Keratinocyte (primary cell): ENCODE measurements around the gene SURF2. TPM values are rescaled to one million over a fixed set of nuclear protein-coding genes. Genes with fewer than 3 reads are reported as not detected.
A peak's percentile ranks its signal among the peaks of the same experiment; 100 is the strongest.

ENCODE experiments used
- DNase-seq: peaks from one replicate; pipeline ENCODE4 v3.0.0-alpha.2; 2011; ENCODE audit warnings: low read depth, missing footprints, low spot score
- FAIRE-seq: peaks from 2 replicates; lab custom pipeline; 2011; peaks lifted over from hg19 to GRCh38; lab: Jason Lieb, UNC
- H2AFZ ChIP-seq: 2 replicates; pipeline ENCODE4 v1.6.0; 2012; ENCODE audit warnings: low read length, control low read depth, inconsistent platforms; ENCODE audit not compliant: control insufficient read depth
- H3K27ac ChIP-seq: 2 replicates; pipeline ENCODE4 v1.5.1; 2011; ENCODE audit warnings: low read length; ENCODE audit not compliant: control insufficient read depth, insufficient read depth
- H3K27me3 ChIP-seq: 3 replicates; pipeline ENCODE4 v1.6.0; 2011; ENCODE audit warnings: low read length; ENCODE audit not compliant: control insufficient read depth, insufficient read depth; ENCODE audit errors: extremely low read depth
- H3K36me3 ChIP-seq, 2 experiments: 2 replicates in 1 of 2; 3 replicates in 1 of 2; pipeline ENCODE4 v1.5.1; 2011; ENCODE audit warnings: low read length in 2 of 2, mild to moderate bottlenecking in 1 of 2; ENCODE audit not compliant: control insufficient read depth in 2 of 2, insufficient read depth in 2 of 2; ENCODE audit errors: extremely low read depth in 1 of 2
- H3K4me1 ChIP-seq: 3 replicates; pipeline ENCODE4 v1.5.1; 2011; ENCODE audit warnings: low read length; ENCODE audit not compliant: control insufficient read depth, insufficient read depth; ENCODE audit errors: extremely low read depth
- H3K4me2 ChIP-seq: 3 replicates; pipeline ENCODE4 v1.6.0; 2011; ENCODE audit warnings: low read depth, low read length; ENCODE audit not compliant: control insufficient read depth, insufficient read depth; ENCODE audit errors: extremely low read depth
- H3K4me3 ChIP-seq, 3 experiments: fragments of 200-600 bp in 1 of 3; sonication (generic) in 1 of 3; 2 replicates in 2 of 3; 3 replicates in 1 of 3; pipeline ENCODE4 v1.5.1; 2011 to 2016; ENCODE audit warnings: low read length in 3 of 3, mild to moderate bottlenecking in 3 of 3, control low read depth in 2 of 3, inconsistent platforms in 1 of 3, low read depth in 1 of 3, mixed read lengths in 1 of 3, mixed run types in 1 of 3, moderate library complexity in 1 of 3; ENCODE audit not compliant: control insufficient read depth in 2 of 3, insufficient read depth in 2 of 3; ENCODE audit errors: extremely low read depth in 1 of 3
- H3K79me2 ChIP-seq: 2 replicates; pipeline ENCODE4 v1.6.0; 2012; ENCODE audit warnings: low read length; ENCODE audit not compliant: control insufficient read depth, insufficient read depth
- H3K9ac ChIP-seq: 3 replicates; pipeline ENCODE4 v1.6.0; 2011; ENCODE audit warnings: low read length; ENCODE audit not compliant: control insufficient read depth, insufficient read depth; ENCODE audit errors: extremely low read depth
- H3K9me1 ChIP-seq: 3 replicates; pipeline ENCODE4 v1.6.0; 2011; ENCODE audit warnings: low read length; ENCODE audit not compliant: control insufficient read depth, insufficient read depth; ENCODE audit errors: extremely low read depth
- H3K9me3 ChIP-seq: 2 replicates; pipeline ENCODE4 v1.5.1; 2012; ENCODE audit warnings: low read depth, low read length; ENCODE audit not compliant: control insufficient read depth
- H4K20me1 ChIP-seq: 3 replicates; pipeline ENCODE4 v1.6.0; 2011; ENCODE audit warnings: low read length; ENCODE audit not compliant: control insufficient read depth, insufficient read depth; ENCODE audit errors: extremely low read depth
- EZH2 ChIP-seq: IDR thresholded peaks from one replicate; pipeline ENCODE4 v1.6.1; 2012; ENCODE audit warnings: inconsistent platforms, mild to moderate bottlenecking, low read length, moderate library complexity
- dilution Hi-C: fragments of 300-500 bp; cut with MboI; formaldehyde crosslinking; loops from one replicate; pipeline ENCODE4 v1.7.0; 2020; ENCODE audit warnings: low sequenced_read_pairs; ENCODE audit not compliant: extremely low pct_ligation_motif_present
- polyA plus RNA-seq, 5 experiments: library from polyadenylated mRNA; depleted of rRNA in 3 of 5; stranded (reverse) in 3 of 5; stranded (forward) in 1 of 5; unstranded in 1 of 5; fragments of >200 nt; gene quantifications; 1 replicate in 1 of 5; 2 replicates in 3 of 5; 3 replicates in 1 of 5; pipeline versions ENCODE4 v1.2.1 to v1.2.3, GENCODE V29; 2011 to 2012; ENCODE audit warnings: missing spikeins in 2 of 5, low read depth in 1 of 5, low replicate concordance in 1 of 5
- TF ChIP-seq, protein P1 (sequence below), 3 experiments: IDR thresholded peaks in 1 of 3; conservative IDR thresholded peaks in 1 of 3; optimal IDR thresholded peaks in 1 of 3; 2 replicates in 2 of 3; 3 replicates in 1 of 3; pipeline versions ENCODE3 to v1.5.1; 2011; ENCODE audit warnings: low read length in 3 of 3, mild to moderate bottlenecking in 3 of 3, moderate library complexity in 2 of 3, control low read depth in 1 of 3, inconsistent platforms in 1 of 3; ENCODE audit not compliant: insufficient read depth in 2 of 3; ENCODE audit errors: extremely low read depth in 1 of 3

Gene SURF2
- polyA plus RNA-seq, 1 donor (not counting 4 experiments of a cell fraction or from before 2014, with no cell fraction given) = 28.2 TPM

DNA sequence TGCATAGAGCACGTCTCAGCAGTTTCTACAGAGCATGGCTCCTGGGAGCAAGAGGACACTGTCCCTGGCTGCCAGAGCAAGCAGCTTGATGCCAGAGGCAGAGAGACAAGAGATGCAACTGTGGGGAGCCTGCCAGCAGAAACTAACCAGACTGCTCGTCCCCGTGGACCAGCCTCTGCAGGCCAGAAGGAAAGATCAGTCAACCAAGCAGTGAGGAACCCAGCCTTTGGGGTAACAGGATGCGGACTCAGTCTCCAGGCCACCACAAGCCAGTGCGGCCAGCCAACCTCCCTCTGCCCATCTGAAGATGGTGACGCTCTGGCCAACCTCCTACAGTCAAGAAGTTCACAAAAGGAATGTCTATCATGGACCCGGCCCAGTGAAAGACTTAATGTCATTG is 15.8 kb downstream of the SURF2 start:
- no peak overlapping the region for H3K27ac ChIP-seq
- peaks cover 84% of the 10 kb centered on the region for H3K79me2 ChIP-seq
- no peaks in the 10 kb centered on the region for H3K27me3 ChIP-seq
- H4K20me1 ChIP-seq = peaks cover 56% of the 10 kb centered on the region
- no peak overlapping the region for H3K9ac ChIP-seq
- DNase-seq (no peak), FAIRE-seq (no peak)
- no peaks in the 10 kb centered on the region for H3K9me3 ChIP-seq
- peaks cover 8% of the 10 kb centered on the region for H3K9me1 ChIP-seq
- peaks cover 26 to 37% of the 10 kb centered on the region in 2 experiments for H3K36me3 ChIP-seq
- H2AFZ ChIP-seq = no peak overlapping the region
- peak overlapping the region; percentile 73 for H3K4me2 ChIP-seq
- no peak overlapping the region for H3K4me3 ChIP-seq
- no peak for TF ChIP-seq EZH2
- TF ChIP-seq, protein P1, sequence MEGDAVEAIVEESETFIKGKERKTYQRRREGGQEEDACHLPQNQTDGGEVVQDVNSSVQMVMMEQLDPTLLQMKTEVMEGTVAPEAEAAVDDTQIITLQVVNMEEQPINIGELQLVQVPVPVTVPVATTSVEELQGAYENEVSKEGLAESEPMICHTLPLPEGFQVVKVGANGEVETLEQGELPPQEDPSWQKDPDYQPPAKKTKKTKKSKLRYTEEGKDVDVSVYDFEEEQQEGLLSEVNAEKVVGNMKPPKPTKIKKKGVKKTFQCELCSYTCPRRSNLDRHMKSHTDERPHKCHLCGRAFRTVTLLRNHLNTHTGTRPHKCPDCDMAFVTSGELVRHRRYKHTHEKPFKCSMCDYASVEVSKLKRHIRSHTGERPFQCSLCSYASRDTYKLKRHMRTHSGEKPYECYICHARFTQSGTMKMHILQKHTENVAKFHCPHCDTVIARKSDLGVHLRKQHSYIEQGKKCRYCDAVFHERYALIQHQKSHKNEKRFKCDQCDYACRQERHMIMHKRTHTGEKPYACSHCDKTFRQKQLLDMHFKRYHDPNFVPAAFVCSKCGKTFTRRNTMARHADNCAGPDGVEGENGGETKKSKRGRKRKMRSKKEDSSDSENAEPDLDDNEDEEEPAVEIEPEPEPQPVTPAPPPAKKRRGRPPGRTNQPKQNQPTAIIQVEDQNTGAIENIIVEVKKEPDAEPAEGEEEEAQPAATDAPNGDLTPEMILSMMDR (optimal IDR thresholded peaks at IDR 0.05 in 1 of 3, IDR thresholded peaks at IDR 0.05 in 1 of 3, conservative IDR thresholded peaks at IDR 0.05 in 1 of 3; ENCODE audit: extremely low read depth in 1 of 3, insufficient read depth in 2 of 3, low read length in 3 of 3) = no peak
- dilution Hi-C loops = no loop called here
- H3K4me1 ChIP-seq = peaks cover 53% of the 10 kb centered on the region

DNA sequence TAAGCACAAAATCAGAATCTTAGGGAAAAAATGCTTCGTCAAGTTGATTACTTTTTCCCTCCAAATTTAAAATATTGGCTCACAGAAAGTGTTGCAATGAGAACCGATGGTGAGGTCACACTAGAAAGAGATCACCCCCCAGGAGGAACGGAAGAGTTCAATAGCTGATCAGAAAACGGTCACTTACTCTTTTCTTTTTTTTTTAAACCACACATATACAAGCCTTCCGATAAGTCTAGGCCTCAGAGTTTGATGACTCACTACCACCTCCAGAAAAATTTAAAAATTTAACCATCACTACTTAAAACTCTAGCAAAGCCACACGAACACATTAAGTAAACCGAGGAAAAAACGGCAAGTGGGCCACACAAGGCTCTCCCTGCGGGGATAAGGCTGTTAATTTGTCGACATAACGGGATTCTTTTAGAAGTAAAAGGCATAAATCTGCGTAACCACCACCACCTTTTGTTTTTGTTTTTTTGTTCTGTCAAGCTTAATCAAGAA is 18.3 kb downstream of the SURF2 start:
- H3K27ac ChIP-seq = peak overlapping the region; percentile 92
- peaks cover 59% of the 10 kb centered on the region for H3K79me2 ChIP-seq
- H2AFZ ChIP-seq = no peak overlapping the region
- peak overlapping the region; percentile 83 to 99 (median 95) for H3K4me3 ChIP-seq
- H3K9ac ChIP-seq = peak overlapping the region; percentile 97
- peaks cover 8% of the 10 kb centered on the region for H3K9me1 ChIP-seq
- no peak for FAIRE-seq
- TF ChIP-seq, protein P1 (optimal IDR thresholded peaks at IDR 0.05 in 1 of 3, IDR thresholded peaks at IDR 0.05 in 1 of 3, conservative IDR thresholded peaks at IDR 0.05 in 1 of 3; ENCODE audit: extremely low read depth in 1 of 3, insufficient read depth in 2 of 3, low read length in 3 of 3) = no peak
- TF ChIP-seq EZH2 = no peak
- DNase-seq = no peak
- H3K27me3 ChIP-seq = no peaks in the 10 kb centered on the region
- H3K4me2 ChIP-seq = peak overlapping the region; percentile 81
- peaks cover 32% of the 10 kb centered on the region for H4K20me1 ChIP-seq
- no peaks in the 10 kb centered on the region for H3K9me3 ChIP-seq
- peaks cover 20 to 21% of the 10 kb centered on the region in 2 experiments for H3K36me3 ChIP-seq
- dilution Hi-C loops = no loop called here
- peaks cover 35% of the 10 kb centered on the region for H3K4me1 ChIP-seq
